ENCODE results near the gene KLF15.

Gene KLF15

GRCh38 chr3:126357295-126358037, at the start of gene KLF15:
Gene KLF15 (minus strand): TSS chr3:126357408. CDS start chr3:126352922, 4,486 bp downstream.
- DNase-seq: peak; percentile 71 to 81

- no peak for DNase-seq
Observed at GRCh38 chr3:126406389-126407296, 49.4 kb upstream of the KLF15 start.

DNA sequence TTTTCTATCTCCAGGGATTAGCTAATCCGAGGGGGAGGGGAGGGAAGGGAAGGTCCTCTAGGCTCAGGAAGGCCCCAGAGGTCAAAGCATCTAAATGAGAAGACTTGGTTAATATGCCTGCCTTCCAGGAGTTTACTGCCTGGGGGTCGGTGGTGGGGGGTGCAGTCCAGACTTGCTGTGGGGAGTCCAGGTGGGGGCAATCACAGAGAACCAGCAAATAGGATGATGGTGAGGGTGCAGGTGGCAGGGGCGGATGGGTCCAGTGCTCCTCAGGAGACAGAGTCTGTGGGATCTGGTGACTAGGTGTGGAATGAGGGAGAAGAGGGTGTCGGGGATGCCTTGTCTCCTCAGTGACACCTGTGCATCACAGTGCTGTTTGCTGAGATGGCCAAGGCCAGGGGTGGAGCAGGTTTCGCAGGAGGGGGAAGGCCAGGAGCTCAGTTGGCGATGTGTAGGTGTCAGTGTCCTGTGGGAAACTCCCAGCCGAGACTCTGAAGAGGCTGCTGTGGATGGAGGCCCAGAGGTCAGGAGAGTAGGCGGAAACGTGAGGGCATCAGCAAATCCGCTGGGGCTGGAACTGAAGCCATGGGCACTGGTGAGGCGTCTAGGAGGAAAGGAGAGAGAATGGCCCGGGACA, 45.6 kb upstream of the KLF15 start:
- DNase-seq: no peak

- no peak for DNase-seq
Observed at GRCh38 chr3:126402178-126402577, 45.0 kb upstream of the KLF15 start.

DNA sequence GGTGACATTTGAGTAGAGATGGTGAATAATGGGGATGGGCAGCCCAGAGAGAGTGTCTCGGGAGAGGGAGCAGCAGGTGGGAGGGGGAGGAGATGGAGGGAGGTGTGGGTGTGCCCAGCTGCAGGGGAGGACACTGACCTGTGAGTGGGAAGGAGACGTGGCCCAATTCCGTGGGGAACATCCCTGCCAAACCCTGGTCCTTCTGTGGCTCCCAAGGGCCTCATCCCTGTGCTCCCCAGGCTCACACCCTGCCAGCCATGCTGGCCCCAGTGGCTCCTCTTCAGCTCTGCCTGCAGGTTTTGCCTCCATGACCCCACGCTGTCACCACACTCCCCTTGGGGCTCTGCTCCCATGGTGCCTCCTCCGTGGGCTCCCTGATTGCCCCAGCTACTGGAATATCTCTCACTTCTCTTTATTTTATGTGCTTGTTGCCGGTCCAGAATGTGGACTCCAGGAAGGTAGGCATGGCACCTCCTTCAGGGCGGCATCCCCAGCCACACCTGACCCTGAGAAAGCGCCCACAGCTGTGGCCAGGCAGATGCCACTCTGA, 44.5 kb upstream of the KLF15 start:
- DNase-seq: no peak

- DNase-seq: no peak
Observed at GRCh38 chr3:126399756-126400155, 42.5 kb upstream of the KLF15 start.

- no peak for DNase-seq
Observed at GRCh38 chr3:126399351-126399735, 42.1 kb upstream of the KLF15 start.

GRCh38 chr3:126398423-126399350, 41.5 kb upstream of the KLF15 start:
- DNase-seq: no peak

DNA sequence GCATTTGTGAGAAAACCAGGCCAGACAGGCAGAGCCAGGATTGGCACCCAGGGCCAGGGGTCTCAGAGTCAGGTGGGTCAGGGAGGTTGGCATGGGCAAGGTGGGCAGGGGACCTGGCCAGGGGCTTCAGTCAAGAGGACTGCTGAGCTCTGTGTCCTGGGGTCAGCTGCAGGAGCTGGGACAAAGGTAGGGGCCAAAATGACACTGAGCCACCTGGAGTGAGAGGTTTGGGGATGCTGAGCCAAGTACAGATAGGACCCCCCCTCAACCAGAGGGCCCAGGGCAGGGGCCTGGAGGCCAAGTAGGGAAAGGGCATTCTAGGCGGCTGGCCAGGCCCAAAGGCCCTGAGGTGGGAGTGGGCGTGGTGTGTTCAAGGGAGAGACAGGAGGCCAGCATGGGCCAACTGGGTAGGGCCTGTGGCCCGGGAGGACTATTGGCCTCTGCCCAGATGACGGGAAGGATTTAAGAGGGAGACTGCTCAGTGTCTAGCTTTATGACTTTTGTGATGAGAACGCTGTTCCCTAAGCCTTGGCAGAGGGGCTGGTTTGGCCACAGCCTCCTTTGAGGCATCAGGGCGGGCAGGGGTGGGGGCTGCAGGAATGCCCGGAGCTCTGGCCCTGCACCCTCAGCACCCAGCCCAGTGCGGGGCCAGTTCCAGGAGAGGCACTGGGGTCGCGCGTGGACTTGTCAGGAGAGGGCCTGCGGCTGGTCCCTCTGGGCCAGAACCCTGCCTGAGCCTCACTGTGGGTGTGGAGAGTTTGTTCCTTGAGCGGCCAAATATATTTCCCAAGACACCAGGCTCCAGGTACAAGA, 40.6 kb upstream of the KLF15 start:
- DNase-seq: no peak

GRCh38 chr3:126396536-126396935, 39.3 kb upstream of the KLF15 start:
- no peak for DNase-seq

- DNase-seq: no peak
Observed at GRCh38 chr3:126395846-126396513, 38.8 kb upstream of the KLF15 start.

- DNase-seq: no peak
Observed at GRCh38 chr3:126394977-126395321, 37.7 kb upstream of the KLF15 start.

- peak; percentile 45 to 56 for DNase-seq
Observed at GRCh38 chr3:126394179-126394976, 37.2 kb upstream of the KLF15 start, which contains the start of gene CFAP100. Gene CFAP100 (plus strand): TSS chr3:126394909. CDS start chr3:126396001, 1,092 bp downstream.

DNA sequence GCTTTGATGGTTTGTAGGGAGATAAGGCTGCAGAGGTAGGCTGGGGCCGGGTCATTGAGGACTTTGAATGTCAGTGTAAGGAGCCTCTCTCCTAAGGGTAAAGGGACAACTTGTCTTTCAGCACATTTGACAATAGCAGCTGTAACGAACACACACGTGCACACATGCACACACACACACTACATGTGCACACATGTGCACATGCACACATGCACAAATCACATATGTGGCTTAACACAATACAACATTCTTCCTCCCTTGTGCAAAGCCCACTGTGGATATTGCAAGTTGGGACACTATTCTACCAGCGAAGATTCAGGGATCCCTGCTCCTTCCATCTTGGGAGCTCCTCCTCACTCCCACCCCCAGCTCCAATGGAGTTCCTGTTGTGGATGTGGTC, 36.4 kb upstream of the KLF15 start:
- no peak for DNase-seq

GRCh38 chr3:126392246-126392645, 35.0 kb upstream of the KLF15 start:
- DNase-seq: no peak

DNA sequence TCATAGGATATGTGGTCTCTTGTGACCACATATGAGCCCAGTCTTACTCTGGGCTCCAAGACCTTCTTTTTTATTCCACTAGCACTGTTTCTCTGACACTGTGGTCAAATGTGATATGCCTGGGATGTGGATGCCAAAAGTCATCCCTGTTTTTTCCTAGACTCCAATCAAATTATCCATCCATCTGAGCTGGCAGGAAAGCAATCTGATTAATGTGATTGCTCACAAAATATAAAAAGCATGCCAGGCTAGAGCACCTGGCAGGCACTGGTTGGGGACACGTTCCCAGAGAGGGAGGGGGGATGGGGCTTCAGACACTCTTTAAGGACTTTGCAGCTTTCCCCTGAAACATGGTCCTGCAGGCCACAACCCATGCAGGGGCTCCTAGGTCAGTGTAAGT, 34.4 kb upstream of the KLF15 start:
- no peak for DNase-seq

DNA sequence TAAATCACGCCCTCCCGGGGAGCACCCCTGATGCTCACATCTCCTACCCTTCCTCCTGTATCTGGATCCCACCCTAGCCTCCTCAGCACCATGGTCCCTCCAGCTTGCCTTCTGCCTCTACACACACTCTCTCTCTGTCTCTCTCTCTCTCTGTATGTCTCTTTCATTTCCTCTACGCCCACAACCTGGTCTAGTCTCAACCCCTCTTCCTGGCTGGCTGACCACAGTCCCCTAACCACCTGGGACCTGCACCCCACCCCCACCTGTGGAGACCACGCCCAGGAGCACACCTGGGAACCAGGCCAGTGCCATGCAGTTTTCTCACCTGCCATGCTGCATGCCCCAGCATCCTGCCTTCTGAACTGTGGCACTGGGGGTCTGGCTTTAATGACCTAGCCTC, 33.5 kb upstream of the KLF15 start:
- DNase-seq: no peak

GRCh38 chr3:126390201-126390600, 33.0 kb upstream of the KLF15 start:
- no peak for DNase-seq

GRCh38 chr3:126389794-126390146, 32.6 kb upstream of the KLF15 start:
- DNase-seq: peak in 1 of 2 experiments; percentile 14
